Suppressor macrophage (primary cell): Measurements from ENCODE around the gene STYXL1.

ENCODE experiments used
- DNase-seq, 4 experiments: peaks; one replicate each; pipeline ENCODE4 v3.0.0-alpha.2; 2020 to 2022

Gene STYXL1

GRCh38 chr7:75971961-75972763, 75.6 kb downstream of the STYXL1 start:
- peak; percentile 63 to 84 (median 79) for DNase-seq

GRCh38 chr7:75971309-75971960, 76.4 kb downstream of the STYXL1 start:
- no peak for DNase-seq

DNA sequence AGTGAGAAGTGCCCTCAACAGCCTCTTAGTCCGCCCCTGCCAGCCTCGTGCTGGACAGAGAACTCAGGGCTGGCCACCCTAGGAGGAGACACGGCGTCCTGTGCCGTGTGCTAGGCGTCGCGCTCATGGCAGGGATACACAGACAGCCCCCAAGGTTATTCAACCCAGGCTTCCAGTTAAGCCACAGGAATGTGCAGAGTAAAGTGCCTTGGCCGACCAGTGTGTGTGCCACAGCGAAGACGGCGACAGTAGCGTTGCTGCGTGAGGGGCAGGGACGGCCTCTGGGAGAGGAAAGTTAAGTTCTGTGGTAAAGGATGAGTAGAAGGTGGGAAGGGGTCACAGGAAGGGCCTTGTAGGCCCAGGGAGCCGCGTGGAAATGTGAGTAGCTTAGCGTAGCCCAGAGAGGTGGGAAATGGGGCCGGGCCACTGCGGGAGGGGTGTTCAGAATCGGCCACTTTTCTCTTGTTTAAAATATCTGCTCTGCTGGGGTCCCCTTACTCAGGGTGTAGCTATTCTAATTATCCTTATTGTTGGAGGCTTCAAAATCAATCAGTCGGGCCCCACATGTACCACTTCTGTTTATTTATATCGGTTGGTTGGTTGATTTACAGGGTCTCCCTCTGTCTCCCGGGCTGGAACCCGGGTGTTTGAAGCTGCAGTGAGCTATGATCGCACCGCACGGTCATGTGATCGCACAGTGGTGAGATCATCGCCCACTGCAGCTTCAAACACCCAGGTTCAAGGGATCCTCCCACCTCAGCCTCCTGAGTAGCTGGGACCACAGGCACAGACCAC, 77.9 kb downstream of the STYXL1 start:
- DNase-seq: no peak

- DNase-seq: no peak
These were observed 78.6 kb downstream of the STYXL1 start for GRCh38 chr7:75969182-75969581.

GRCh38 chr7:75968561-75969001, 79.2 kb downstream of the STYXL1 start:
- no peak for DNase-seq

DNA sequence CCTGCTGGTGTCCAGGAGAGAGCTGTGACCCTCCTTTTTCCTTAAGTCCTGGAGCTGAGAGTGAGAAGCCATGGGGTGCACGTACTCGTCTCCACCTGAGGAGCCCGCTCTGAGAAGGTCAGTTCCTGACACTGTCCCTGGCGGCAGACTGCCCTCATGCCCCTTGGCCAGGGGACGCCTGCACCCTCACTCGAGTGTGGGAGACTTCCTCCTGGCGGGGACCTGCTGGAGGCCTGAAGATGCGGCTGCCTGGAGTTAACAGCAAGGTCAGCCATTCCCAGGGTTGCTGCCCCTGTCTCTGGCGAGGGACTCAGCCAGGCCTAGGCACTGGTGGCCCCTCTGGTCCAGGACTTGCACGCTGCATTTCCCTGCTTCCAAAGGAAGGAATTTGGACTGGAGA, 79.8 kb downstream of the STYXL1 start:
- no peak for DNase-seq

GRCh38 chr7:75967487-75967997, 80.3 kb downstream of the STYXL1 start:
- peak; percentile 58 to 83 (median 81) for DNase-seq

GRCh38 chr7:75967055-75967454, 80.7 kb downstream of the STYXL1 start:
- DNase-seq: no peak

GRCh38 chr7:75966190-75966961, 81.4 kb downstream of the STYXL1 start:
- no peak for DNase-seq

GRCh38 chr7:75965617-75966016, 82.2 kb downstream of the STYXL1 start:
- DNase-seq: no peak

DNA sequence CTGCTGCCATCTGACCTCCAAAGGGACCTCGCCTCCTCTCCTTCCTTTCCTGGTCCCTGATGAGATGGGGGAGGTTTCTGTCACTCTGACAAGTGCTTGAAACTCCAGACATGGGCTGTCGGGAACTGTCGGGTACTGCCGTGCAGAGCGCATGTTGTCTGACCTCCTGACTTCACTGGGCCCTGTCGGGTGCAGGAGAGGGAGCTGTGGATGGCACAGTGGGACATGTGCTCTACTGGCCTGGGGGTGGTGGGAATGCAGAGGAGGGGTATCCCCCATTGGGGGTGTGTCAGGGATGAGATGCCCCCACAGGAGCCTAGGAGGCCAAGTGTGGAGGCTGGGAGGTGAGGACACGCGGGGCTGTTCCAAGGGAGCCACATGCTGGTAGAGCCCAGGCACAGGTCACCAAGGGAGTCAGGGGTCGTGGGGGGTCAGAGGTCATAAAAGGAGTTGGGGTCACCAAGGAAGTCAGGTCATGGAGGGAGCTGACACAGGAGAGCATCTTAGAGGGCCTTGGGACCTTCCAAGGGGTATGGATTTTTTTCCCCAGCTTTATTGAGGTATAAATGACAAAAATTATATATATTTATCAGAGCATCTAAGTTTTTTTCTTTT, 84.3 kb downstream of the STYXL1 start:
- no peak for DNase-seq

DNA sequence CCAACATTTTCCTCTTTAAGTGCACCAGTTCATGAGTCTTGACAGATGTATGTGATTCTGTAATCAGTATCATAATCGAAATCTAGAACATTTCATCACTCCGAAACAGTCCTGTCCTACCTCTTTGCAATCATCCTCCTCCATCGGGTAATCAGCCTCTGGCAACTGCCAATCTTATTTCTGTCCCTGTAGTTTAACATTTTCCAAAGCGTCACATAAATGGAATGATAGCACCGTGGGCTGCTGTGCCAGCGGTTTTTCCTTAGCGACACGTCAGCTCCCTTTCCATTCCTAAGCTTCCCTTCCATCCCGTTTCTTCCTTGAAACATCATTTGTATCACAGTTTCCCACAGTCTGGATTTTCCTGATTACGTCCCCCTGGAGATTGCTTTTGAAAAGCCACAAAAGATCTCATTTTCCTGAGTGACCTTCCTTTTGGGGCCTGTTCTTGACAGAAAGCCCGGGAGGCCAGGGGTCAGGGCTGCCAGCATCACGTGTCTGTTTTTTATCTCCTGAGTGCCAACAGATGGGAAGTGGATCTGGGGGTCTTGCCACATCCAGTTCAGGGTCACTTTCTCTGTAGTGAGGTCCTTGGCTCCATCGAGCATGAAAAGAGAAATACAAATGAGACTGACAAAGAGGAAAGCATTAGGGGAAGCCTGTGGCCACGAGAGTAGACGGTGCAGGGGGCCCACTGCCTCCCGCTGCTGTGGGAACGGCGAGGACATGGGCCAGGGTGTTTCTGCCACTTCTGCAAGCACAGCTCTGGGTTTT, 85.0 kb downstream of the STYXL1 start:
- no peak for DNase-seq

DNA sequence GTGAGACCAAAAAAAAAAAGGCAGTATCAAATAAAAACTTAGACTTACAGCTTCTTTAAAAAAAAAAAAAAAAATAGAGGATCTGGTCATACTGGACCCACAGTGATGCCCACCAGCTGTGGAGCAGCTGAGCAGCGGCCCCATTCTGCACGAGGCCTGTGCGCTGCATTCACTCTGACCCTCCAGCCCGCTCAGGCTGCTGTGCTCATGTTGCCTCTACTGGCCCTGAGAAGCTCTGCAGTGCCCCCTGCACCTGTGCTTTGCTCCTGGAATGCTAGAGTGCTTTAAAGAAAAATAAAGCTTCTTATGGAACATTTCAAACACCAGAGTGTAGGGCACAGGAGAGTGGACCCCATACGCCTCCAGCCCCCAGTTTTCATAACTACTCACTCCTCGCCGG, 86.6 kb downstream of the STYXL1 start:
- no peak for DNase-seq

GRCh38 chr7:75960372-75960771, 87.4 kb downstream of the STYXL1 start:
- DNase-seq: no peak

- no peak for DNase-seq
These were observed 88.8 kb downstream of the STYXL1 start for GRCh38 chr7:75958802-75959543.

DNA sequence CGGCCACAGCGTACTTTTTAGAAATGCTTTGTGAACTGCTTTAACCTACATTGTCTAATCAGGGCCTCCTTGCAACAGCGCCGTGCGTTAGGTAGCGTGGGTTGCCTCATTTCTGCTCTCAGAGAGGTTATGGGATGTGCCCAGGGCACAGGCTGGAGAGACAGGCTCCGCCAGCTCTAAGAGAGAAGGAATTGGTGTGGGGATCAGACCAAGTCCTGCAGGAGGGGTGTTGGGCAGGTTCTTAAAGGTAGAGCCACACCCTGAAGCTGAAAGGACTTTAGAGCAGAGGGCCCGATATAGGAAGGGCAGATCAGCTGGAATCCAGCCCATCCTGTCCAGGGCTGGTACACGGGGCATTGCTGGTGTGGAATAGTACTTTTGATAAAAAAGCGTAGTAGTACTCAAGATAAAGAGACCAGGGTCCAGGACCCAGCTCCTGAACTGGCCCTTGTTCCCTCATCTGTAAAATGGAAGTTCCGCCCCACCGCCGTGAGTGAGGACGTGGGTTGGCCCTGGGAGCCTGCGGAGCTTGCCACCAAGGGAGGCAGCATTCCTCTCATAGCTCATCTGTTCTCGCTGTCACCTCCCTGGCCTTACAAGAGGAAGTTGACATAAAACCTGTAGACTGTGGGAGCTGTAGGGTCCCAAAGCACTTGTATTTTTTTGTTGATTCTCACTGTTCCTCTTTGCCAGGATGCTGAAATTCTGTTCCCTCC, 90.6 kb downstream of the STYXL1 start:
- no peak for DNase-seq

GRCh38 chr7:75955331-75955955, 92.4 kb downstream of the STYXL1 start:
- DNase-seq: no peak

- DNase-seq: peak; percentile 79 to 89 (median 84)
These were observed 93.9 kb downstream of the STYXL1 start for GRCh38 chr7:75953931-75954330.

GRCh38 chr7:75953431-75953830, 94.4 kb downstream of the STYXL1 start:
- DNase-seq: peak; percentile 16 to 55 (median 36)
